Hepatocyte (in vitro differentiated cells): ENCODE measurements around the gene DSCAM. TPM values are rescaled to one million over a fixed set of nuclear protein-coding genes. Genes with fewer than 3 reads are reported as not detected.

Source experiments
- DNase-seq: peaks from one replicate; pipeline ENCODE4 v3.0.0-alpha.2; 2016; ENCODE audit warnings: low spot score
- H2AFZ ChIP-seq: fragments of 200-600 bp; sonication (generic); 2 replicates; pipeline ENCODE4 v1.6.0; 2016; ENCODE audit warnings: antibody characterized with exemption, mild to moderate bottlenecking
- H3K27ac ChIP-seq: fragments of 200-600 bp; sonication (generic); 2 replicates; pipeline ENCODE4 v1.5.1; 2016; ENCODE audit warnings: mild to moderate bottlenecking
- H3K27me3 ChIP-seq: fragments of 200-600 bp; sonication (generic); 2 replicates; pipeline ENCODE4 v1.6.1; 2016
- H3K36me3 ChIP-seq: fragments of 200-600 bp; sonication (generic); replicated peaks from 2 replicates; pipeline ENCODE4 v1.5.1; 2016; ENCODE audit warnings: low read depth; ENCODE audit not compliant: insufficient read depth
- H3K4me1 ChIP-seq: fragments of 200-600 bp; sonication (generic); 2 replicates; pipeline ENCODE4 v1.5.1; 2016; ENCODE audit warnings: mild to moderate bottlenecking, moderate library complexity; ENCODE audit not compliant: insufficient read depth
- H3K4me2 ChIP-seq: fragments of 200-600 bp; sonication (generic); 2 replicates; pipeline ENCODE4 v1.6.0; 2016
- H3K4me3 ChIP-seq: fragments of 200-600 bp; sonication (generic); 2 replicates; pipeline ENCODE4 v1.5.1; 2016; ENCODE audit warnings: mild to moderate bottlenecking
- H3K79me2 ChIP-seq: fragments of 200-600 bp; sonication (generic); 2 replicates; pipeline ENCODE4 v1.6.0; 2017; ENCODE audit warnings: mild to moderate bottlenecking
- H3K9me2 ChIP-seq: fragments of 200-600 bp; sonication (generic); replicated peaks from 2 replicates; pipeline ENCODE4 v1.6.0; 2017; ENCODE audit warnings: mild to moderate bottlenecking; ENCODE audit not compliant: insufficient read depth
- H3K9me3 ChIP-seq: fragments of 200-600 bp; sonication (generic); 2 replicates; pipeline ENCODE4 v1.5.1; 2016; ENCODE audit warnings: low read depth, mild to moderate bottlenecking
- H4K20me1 ChIP-seq: fragments of 200-600 bp; sonication (generic); 2 replicates; pipeline ENCODE4 v1.6.0; 2016; ENCODE audit warnings: mild to moderate bottlenecking; ENCODE audit not compliant: insufficient read depth, poor library complexity, severe bottlenecking
- CTCF ChIP-seq: fragments of 200-600 bp; sonication (generic); IDR thresholded peaks from 2 replicates; pipeline ENCODE4 v1.5.1; 2016; ENCODE audit warnings: antibody characterized with exemption, mild to moderate bottlenecking; ENCODE audit not compliant: poor library complexity
- EZH2 ChIP-seq: fragments of 200-600 bp; sonication (generic); IDR thresholded peaks from 2 replicates; pipeline ENCODE4 v1.6.1; 2016; ENCODE audit warnings: antibody characterized with exemption, mild to moderate bottlenecking, borderline replicate concordance
- EZH2phosphoT487 ChIP-seq: fragments of 200-600 bp; sonication (generic); IDR thresholded peaks from one replicate; pipeline ENCODE4 v1.6.1; 2018; ENCODE audit warnings: antibody characterized with exemption, mild to moderate bottlenecking, low read depth, moderate library complexity; ENCODE audit not compliant: unreplicated experiment, severe bottlenecking
- WGBS: methylation state at CpG from one replicate; pipeline ENCODE4 v1.1.6; 2016; ENCODE audit warnings: low lambda C conversion rate; ENCODE audit errors: missing lambda C conversion rate; 5-methylcytosine and 5-hydroxymethylcytosine counted together
- polyA plus RNA-seq: library from polyadenylated mRNA; unstranded; fragments of >200 nt; fragmentation: Nextera tagmentation; extraction: Ambion mirVana; gene quantifications from 2 replicates; pipeline ENCODE4 v1.2.1, GENCODE V29; 2016
- total RNA-seq: library from RNA; depleted of rRNA; stranded (reverse); fragments of >200 nt; gene quantifications from 2 replicates; pipeline ENCODE4 v1.2.3, GENCODE V29; 2014

The DSCAM gene
- total and polyA plus RNA-seq, 2 experiments from 2014 or later, result 0.33 TPM; not detected in 1

DNA sequence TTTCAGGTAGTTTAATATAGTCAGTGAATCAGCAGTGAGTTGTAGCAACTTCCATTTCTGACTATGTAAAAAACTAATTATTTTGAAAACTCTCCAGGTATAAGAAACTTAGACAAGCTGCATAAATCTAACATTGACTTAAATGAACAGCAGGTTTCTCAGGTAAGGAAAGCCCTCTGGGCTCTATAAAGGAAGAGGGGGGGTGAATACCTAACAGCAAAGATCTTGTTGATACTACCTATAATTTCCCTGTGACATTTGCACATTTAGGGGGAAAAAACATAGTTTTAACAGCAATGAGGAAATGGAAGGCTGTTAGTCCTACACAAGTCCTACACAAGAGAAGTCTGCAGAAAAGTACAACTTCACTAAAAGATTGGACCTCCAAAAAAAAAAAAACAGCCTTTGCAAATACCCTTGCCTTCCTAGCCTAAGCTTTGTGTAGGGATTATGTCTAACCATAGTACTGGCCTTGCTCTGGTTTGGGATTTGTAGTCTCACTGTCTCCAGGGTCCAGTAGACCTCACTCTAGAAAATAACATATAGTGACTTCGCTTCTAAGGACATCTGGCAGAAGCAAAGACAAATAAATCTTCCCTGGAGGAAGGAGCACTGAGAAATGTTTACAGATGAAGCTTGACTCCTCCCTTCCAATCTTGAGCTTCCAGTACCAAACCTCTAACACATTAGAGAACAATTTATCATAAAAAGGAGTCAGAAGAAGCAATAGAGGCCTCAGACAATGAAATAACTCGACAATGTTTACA, 459.8 kb downstream of the DSCAM start:
- Histone ChIP-seq H3K9me3 (no peaks in the 10 kb centered on the region), H4K20me1 (no peaks in the 10 kb centered on the region), H3K27me3 (peaks cover 9% of the 10 kb centered on the region), H3K4me2 (no peak overlapping the region), H3K27ac (no peak overlapping the region), H3K79me2 (no peaks in the 10 kb centered on the region), H3K36me3 (no peaks in the 10 kb centered on the region), H2AFZ (no peak overlapping the region), H3K4me3 (no peak overlapping the region), H3K9me2 (no peaks in the 10 kb centered on the region), H3K4me1 (no peaks in the 10 kb centered on the region)
- TF ChIP-seq EZH2, result no peak
- no peak for TF ChIP-seq CTCF
- no peak for TF ChIP-seq EZH2phosphoT487
- WGBS, result 53% methylated on average over 2 of the region's 2 CpGs
- DNase-seq, result no peak

GRCh38 chr21:40386294-40386911, 460.6 kb downstream of the DSCAM start:
- peak; percentile 86 for DNase-seq
- Histone ChIP-seq H3K4me3 (no peak overlapping the region), H3K9me2 (no peaks in the 10 kb centered on the region), H3K9me3 (no peaks in the 10 kb centered on the region), H3K36me3 (no peaks in the 10 kb centered on the region), H3K4me1 (no peaks in the 10 kb centered on the region), H3K27me3 (peaks cover 9% of the 10 kb centered on the region), H3K79me2 (no peaks in the 10 kb centered on the region), H3K27ac (no peak overlapping the region), H2AFZ (no peak overlapping the region), H3K4me2 (peak overlapping the region; percentile 38), H4K20me1 (no peaks in the 10 kb centered on the region)
- WGBS, result 9% methylated on average over 23 of the region's 23 CpGs
- TF ChIP-seq EZH2phosphoT487, result no peak
- TF ChIP-seq CTCF, result peak; percentile 97

DNA sequence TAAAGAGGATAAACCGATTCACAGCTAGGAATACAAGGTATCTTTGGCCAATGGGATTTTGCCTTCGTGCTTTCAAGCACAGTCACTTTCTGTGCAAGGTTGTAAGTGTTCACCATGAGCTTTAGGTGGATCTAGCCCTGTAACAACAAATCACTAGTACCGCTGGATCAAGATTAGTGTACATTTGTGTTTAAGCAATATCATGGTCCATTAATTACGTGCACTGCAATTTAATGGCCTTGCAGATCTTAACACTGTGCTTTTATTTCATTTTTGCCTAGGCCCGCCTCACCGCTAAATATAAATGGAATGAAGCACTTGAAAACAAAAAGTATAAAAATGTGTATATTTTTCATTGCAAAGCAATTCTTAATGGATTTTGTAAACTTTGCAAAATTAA, 461.1 kb downstream of the DSCAM start:
- Histone ChIP-seq H3K27ac (no peak overlapping the region), H3K9me2 (no peaks in the 10 kb centered on the region), H3K27me3 (peaks cover 9% of the 10 kb centered on the region), H3K79me2 (no peaks in the 10 kb centered on the region), H3K9me3 (no peaks in the 10 kb centered on the region), H3K36me3 (no peaks in the 10 kb centered on the region), H3K4me3 (no peak overlapping the region), H2AFZ (no peak overlapping the region), H4K20me1 (no peaks in the 10 kb centered on the region), H3K4me2 (peak overlapping the region; percentile 38), H3K4me1 (no peaks in the 10 kb centered on the region)
- WGBS, result 95% methylated on average over 6 of the region's 6 CpGs
- DNase-seq, result no peak
- TF ChIP-seq CTCF, result no peak
- no peak for TF ChIP-seq EZH2phosphoT487
- no peak for TF ChIP-seq EZH2
